ENCODE measurements around the gene ANKS1B.

Gene ANKS1B

DNA sequence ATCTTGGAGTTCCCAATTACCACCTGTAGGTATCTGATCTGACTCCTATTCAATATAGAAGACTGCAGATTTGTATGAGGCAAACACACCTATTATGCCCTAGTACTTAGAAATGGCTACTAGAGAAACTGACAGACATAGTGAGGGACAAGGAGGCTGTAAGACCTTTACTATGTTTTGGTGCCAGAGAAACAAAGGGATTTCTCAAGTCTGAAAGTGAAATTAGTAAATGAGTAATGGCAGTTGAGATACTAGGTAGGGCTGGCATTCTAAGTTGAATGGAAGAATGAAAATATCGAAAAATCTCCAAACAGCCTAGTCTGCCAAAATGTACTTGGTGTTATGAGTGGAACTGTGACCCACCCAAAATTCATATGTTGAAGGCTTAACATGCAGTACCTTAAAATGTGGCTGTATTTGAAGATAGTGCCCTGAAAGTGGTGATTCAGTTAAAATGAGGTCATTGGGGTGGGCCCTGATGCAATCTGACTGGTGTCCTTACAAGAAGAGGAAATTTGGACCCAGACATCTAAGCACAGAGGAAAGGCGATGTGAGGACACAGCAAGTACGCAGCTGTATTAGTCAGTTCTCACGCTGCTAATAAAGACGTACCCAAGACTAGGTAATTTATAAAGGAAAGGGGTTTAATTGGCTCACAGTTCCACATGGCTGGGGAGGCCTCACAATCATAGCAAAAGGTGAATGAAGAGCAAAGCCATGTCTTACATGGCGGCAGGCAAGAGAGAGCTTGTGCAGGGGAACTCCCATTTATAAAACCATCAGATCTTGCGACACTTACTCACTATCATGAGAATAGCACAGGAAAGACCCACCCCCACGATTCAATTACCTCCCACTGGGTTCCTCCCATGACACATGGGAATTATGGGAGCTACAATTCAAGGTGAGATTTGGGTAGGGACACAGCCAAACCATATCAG lies 1212.7 kb downstream of the ANKS1B start:
- no peak for DNase-seq (ENCODE audit: low read depth)
- TF ChIP-seq, protein P1, sequence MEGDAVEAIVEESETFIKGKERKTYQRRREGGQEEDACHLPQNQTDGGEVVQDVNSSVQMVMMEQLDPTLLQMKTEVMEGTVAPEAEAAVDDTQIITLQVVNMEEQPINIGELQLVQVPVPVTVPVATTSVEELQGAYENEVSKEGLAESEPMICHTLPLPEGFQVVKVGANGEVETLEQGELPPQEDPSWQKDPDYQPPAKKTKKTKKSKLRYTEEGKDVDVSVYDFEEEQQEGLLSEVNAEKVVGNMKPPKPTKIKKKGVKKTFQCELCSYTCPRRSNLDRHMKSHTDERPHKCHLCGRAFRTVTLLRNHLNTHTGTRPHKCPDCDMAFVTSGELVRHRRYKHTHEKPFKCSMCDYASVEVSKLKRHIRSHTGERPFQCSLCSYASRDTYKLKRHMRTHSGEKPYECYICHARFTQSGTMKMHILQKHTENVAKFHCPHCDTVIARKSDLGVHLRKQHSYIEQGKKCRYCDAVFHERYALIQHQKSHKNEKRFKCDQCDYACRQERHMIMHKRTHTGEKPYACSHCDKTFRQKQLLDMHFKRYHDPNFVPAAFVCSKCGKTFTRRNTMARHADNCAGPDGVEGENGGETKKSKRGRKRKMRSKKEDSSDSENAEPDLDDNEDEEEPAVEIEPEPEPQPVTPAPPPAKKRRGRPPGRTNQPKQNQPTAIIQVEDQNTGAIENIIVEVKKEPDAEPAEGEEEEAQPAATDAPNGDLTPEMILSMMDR (conservative IDR thresholded peaks at IDR 0.05; ENCODE audit: control insufficient read depth, insufficient read depth, low read depth, low read length): no peak
- no peak overlapping the region for H3K4me3 ChIP-seq (ENCODE audit: control insufficient read depth, low read depth, low read length)

DNA sequence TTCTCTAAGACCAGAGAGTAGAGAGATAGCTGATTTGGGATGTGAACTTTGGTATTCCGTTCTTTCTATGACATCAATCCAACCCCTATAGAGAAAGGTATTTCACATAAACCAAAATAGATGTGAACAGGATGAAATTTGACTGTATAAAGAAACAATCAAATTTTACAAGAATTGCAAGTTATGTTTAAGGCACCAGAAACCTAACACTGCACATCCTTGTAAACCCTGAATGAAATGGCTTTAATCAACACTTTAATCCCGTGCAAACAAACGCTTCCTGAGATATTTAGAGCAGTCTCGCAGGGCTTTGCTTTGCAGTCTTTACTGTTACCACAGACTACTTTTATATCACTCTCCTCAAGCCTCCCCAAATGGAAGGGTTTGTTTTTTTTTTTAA lies 1214.5 kb downstream of the ANKS1B start:
- TF ChIP-seq, protein P1 (conservative IDR thresholded peaks at IDR 0.05; ENCODE audit: control insufficient read depth, insufficient read depth, low read depth, low read length): no peak
- H3K4me3 ChIP-seq (ENCODE audit: control insufficient read depth, low read depth, low read length): no peak overlapping the region
- no peak for DNase-seq (ENCODE audit: low read depth)

DNA sequence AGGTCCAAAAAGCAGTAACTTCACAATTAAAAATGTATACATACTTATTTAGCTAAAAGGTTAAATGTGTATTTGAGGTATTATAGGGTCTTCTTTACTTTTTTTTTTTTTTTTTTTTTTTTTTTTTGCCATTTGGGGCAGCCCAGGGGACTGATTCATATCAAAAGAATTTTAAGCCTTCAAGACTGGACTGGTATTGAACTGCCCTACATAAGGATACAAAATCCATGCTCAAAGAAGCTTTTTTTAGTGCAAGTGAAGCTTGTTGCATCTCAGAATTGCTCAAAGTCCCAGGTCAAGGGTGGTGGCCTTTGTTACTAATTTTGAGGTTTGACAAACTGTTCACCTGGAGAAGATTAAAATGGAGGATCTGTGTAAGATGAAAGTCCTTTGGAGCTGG lies 1215.7 kb downstream of the ANKS1B start:
- no peak overlapping the region for H3K4me3 ChIP-seq (ENCODE audit: control insufficient read depth, low read depth, low read length)
- TF ChIP-seq, protein P1 (conservative IDR thresholded peaks at IDR 0.05; ENCODE audit: control insufficient read depth, insufficient read depth, low read depth, low read length): no peak
- DNase-seq (ENCODE audit: low read depth): no peak

DNA sequence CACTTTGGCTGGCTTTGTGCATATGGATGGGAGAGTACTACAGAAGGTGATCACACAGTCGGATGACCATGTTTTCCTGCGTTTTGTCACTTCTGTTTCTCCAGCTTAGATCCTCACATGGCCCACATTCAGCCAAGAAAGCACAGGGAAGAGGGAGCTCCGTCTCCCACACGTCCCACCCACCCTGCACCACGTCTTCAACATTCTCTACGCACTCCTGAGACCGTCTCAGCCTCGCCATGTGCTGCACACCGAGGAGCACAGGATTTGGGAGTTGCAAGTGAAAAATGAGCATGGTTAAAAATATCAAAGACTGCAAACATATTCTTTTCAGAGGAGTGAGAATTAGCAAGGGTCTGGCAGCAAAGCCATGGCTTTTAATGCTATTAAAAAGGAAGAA lies 1217.5 kb downstream of the ANKS1B start:
- TF ChIP-seq, protein P1 (conservative IDR thresholded peaks at IDR 0.05; ENCODE audit: control insufficient read depth, insufficient read depth, low read depth, low read length): no peak
- no peak for DNase-seq (ENCODE audit: low read depth)
- H3K4me3 ChIP-seq (ENCODE audit: control insufficient read depth, low read depth, low read length): no peak overlapping the region

DNA sequence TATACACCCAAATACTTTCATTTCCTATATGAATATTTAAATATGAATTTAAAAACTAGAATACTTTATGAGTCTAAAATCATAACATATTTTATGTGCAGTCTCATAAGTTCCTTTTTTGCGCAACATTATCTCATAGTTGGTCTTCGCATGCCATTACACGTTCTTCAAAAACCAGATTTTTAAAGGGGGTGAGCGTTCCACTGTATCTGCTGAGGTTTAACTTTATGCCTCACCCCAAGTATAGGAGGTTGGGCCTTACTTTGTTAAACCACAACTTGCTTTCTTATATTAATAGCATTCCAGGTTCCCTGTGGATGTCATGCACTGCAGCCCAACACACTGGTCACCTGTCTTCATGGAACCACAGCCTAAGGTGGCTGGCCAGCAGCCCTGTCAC lies 1221.1 kb downstream of the ANKS1B start:
- TF ChIP-seq, protein P1 (conservative IDR thresholded peaks at IDR 0.05; ENCODE audit: control insufficient read depth, insufficient read depth, low read depth, low read length): no peak
- DNase-seq (ENCODE audit: low read depth): no peak
- H3K4me3 ChIP-seq (ENCODE audit: control insufficient read depth, low read depth, low read length): no peak overlapping the region

DNA sequence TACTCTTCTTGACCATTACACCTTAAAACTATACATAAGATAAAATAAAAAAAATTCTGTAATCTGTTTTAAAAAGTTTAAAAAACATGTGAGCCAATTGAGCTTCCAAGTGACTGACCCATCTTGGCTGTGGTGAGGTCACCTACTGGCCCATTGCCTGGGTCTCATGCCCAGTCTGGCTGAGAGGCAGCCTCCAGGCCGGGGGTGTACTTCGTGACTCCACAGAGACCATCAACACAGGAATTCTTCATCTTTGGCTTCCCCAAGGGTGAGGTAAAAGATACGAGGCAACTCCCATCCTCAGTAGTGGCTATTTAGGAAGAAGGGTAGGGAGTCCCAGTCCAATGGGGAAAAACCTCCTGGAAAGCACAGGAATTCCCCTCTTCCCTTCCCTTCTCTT lies 1226.4 kb downstream of the ANKS1B start:
- H3K4me3 ChIP-seq (ENCODE audit: control insufficient read depth, low read depth, low read length): no peak overlapping the region
- TF ChIP-seq, protein P1 (conservative IDR thresholded peaks at IDR 0.05; ENCODE audit: control insufficient read depth, insufficient read depth, low read depth, low read length): no peak
- DNase-seq (ENCODE audit: low read depth): peak; percentile 72

All from fibroblast of mammary gland (primary cell).